GM19452 (cell line): ENCODE measurements around the gene DHX57.

Experiments used
- ATAC-seq: cut with Tn5 transposase; IDR thresholded peaks from one replicate; pipeline ENCODE4 v1.9.1; 2021; ENCODE audit not compliant: unreplicated experiment

The DHX57 gene, protein sequence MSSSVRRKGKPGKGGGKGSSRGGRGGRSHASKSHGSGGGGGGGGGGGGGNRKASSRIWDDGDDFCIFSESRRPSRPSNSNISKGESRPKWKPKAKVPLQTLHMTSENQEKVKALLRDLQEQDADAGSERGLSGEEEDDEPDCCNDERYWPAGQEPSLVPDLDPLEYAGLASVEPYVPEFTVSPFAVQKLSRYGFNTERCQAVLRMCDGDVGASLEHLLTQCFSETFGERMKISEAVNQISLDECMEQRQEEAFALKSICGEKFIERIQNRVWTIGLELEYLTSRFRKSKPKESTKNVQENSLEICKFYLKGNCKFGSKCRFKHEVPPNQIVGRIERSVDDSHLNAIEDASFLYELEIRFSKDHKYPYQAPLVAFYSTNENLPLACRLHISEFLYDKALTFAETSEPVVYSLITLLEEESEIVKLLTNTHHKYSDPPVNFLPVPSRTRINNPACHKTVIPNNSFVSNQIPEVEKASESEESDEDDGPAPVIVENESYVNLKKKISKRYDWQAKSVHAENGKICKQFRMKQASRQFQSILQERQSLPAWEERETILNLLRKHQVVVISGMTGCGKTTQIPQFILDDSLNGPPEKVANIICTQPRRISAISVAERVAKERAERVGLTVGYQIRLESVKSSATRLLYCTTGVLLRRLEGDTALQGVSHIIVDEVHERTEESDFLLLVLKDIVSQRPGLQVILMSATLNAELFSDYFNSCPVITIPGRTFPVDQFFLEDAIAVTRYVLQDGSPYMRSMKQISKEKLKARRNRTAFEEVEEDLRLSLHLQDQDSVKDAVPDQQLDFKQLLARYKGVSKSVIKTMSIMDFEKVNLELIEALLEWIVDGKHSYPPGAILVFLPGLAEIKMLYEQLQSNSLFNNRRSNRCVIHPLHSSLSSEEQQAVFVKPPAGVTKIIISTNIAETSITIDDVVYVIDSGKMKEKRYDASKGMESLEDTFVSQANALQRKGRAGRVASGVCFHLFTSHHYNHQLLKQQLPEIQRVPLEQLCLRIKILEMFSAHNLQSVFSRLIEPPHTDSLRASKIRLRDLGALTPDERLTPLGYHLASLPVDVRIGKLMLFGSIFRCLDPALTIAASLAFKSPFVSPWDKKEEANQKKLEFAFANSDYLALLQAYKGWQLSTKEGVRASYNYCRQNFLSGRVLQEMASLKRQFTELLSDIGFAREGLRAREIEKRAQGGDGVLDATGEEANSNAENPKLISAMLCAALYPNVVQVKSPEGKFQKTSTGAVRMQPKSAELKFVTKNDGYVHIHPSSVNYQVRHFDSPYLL (N-terminal part only)

DNA sequence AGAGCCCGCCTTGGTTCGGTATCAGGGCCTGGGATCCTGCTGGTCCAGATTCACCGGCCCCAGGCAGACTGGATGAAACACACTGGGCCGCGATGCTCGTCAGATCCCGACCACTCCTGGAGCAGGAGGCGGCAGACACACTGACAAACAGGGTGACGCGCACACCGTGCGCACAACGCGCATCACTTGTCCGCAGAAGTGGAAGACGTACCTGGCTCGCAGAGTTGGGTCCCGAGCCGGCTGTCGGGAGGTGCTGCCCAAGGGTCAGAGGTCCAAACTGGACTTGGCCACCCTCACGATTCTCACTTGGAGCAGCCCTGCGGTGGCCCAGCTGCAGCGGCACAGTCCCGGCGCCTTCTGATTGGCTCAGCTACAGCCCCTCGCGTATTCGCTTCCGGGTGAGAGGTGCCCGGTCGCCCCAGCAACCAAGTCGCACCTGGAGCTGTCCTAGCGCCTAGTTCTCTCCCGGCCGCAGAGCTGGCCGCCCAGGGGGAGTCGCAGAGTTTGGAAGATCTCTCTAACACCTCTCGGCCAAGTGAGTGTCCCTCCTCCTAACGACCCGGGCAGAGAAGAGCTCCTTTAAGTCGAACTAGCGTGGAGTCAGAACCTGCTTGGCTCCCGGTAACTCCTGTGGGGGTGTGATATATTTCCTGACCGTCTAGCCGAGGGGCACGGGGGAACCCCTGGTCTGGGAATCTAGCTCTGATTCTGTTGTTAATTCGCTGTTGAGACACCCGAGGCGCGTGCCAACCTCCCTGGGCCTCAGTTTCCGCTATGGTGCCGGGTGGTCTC, at the start of gene DHX57, which contains the start of gene MORN2:
DHX57 (minus strand) TSS at position 359 of the 792 bp plus-strand sequence. CDS start 7,529 bp downstream, outside the sequence.
MORN2 (plus strand) TSS at position 401 of the 792 bp plus-strand sequence.
- ATAC-seq = peak; percentile 100

DNA sequence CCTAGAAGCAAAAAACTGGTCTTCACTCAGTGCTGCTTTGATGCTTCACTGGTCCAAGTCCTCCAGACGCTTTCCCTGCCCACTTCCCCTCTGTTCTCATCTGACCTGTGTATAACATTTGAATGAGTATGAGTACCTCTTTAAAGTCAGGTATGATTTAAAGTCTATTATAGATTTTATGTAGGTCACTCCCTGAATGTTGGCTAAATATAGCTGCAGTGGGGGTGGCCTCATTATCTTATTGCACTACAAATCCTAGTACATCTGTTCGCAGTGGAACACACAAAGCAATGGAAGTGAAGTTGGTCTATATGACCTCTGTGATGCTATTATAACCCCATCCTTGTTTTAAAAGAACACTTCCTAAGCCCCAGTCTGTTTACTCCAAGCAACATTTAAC, 47.2 kb upstream of the DHX57 start:
- no peak for ATAC-seq

DNA sequence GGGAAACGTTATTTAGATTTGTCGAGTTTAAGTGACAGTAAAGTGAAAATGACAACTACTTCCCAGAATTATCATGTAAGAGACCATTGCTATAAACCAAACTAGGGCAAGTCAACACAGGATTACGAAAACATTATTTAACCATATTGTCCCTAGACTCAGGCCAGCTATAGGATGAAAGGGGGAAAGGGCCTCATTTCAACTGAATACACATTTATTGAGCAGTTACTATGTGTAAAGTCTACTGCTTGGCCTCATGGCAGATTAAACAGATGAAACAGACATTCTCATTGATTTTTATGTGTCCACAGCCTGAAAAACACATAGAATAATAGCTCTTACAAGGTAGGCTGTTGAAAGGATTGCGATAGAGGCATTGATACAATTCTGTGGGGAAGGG, 46.7 kb upstream of the DHX57 start:
- ATAC-seq = no peak

DNA sequence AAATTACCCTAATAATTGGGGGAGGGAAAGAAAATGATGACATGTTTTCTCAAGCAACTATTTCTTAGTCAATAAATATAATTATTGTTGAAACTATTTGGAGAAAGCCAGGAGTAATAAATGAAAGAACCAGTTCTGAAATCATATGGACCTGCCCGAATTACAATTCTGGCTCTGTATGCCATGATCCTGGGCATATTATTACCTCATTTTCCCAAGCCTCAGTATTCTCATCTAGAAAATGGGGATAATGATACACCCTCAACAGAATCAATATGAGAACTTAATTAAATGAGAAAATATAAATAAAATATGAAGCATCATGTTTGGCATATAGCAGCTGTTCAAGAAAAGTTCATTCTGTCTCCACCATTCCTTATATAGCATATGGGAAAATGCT, 36.9 kb upstream of the DHX57 start:
- ATAC-seq = no peak

DNA sequence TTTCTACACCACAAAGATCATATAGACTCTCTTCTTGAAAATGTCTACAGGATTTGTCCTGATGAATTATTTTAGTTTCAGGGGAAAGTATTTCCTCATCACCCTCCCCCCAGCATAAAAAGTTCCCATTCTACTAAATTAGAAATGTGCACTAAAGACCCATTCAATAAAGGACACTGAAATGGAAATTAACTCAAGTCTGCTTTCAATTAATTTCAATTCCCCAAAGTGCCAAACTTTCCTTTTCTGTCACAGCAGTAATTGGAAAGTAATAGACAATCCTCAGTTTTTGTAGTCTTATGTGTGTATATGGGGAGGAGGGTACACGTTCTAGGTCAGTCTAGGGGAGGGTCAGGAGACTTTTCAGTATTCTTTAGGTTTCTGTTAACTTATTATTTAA, 35.5 kb upstream of the DHX57 start:
- ATAC-seq = no peak

DNA sequence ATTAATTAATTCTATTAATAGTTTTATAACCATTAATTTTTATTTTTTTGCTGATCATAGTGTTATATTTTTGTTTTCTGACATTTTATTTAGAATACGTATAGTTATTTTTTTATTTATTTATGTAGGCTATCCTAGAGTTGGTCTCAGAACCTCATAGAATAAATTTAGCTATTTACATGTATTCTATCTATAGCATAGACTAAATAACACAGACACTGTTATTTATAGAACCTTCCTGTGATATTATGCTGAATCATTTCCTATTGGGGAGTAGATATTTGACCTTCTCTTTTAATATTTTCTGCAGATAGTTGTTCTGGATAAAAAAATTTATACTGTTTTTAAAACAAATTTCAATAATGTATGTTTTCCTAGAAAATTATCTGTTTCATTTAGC, 34.1 kb upstream of the DHX57 start:
- no peak for ATAC-seq

DNA sequence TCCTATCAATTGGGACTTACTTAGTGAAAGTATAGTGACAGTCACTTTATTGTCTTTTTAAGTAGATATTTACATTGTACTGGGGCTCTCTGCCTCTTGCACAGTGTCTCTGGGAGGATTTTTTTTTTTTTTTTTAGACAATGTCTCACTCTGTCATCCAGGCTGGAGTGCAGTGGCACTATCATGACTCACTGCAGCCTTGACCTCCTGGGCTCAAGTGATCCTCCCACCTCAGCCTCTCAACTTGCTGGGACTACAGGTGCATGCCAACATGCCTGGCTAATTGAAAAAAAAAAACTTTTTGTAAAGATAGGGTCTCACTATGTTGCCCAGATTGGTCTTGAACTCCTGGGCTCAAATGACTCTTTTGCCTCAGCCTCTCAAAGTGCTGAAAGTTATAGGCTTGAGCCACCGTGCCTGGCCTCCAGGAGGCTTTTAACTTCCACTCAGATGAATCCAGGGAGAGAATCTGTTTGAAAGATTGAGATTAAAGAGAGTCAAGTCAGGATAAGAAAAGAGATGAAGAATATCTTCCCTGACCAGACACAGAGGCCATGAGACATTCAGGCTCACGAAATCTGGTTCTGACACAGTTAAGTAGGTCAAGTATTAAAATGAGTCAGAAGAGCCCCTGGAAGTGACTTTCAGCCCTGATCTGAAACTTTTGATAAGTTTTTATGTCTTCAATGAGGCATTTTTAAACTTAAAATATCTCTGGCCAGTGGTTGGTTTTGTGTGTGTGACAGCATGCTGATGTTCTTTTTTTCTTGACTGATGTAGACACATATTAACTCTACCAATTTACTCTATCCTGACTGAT, 32.2 kb upstream of the DHX57 start:
- ATAC-seq = peak; percentile 94

DNA sequence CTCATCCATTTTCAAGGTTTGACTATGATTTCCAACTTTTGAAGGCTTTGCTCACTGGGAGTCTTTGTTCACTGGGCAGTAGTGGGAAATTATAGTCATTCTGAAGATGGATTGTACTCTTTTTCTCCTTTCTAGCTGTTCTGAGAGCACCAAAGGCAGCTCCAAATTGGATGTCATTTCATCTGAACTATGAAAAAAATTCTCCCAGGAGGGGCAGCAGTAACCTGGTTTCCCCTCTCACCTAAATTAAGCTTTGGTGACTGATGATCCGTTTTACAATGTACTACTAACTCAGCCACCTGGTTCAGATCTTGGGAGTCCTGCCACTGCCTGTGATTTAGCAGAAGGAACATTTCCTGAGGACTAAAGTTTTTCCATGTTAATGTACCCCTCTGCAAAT, 31.5 kb upstream of the DHX57 start:
- ATAC-seq = no peak

DNA sequence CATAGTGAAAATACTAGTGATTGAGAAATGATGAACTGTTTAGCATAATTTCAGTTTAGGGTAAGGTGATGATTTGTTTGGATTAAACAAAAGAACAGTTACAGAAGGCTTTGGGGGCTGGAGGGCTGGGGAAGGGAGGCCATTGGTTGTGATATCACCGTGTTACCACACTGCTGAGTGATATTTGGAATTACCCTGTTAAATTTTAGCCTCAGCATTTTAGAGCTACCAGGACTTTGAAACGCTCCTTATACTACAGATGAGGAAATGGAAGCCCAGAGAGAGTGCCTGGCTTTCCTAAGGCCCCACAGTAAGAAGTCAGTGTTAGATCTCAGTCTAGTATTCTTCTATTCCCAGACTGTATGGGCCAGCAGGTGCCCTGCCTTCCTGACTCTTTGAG, 29.5 kb upstream of the DHX57 start:
- ATAC-seq = no peak

DNA sequence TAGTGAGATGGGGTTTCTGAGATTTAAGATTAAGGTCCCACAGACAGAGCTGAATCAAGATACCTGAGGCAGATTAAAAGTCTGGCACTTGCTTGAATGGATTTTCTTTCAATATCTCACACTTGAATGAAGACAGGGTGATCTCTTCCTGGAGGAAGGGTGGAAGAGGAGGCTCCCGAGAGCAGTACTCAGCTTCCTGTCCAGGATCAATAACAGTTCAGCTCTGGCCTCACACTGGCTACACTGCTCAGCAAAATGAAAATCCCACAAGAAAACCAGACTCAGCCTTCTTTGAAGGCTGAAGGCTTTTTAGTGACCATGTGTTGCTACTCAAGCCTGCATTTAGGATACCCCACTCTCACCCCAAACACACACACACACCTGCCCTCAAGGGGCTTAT, 25.0 kb upstream of the DHX57 start:
- no peak for ATAC-seq

DNA sequence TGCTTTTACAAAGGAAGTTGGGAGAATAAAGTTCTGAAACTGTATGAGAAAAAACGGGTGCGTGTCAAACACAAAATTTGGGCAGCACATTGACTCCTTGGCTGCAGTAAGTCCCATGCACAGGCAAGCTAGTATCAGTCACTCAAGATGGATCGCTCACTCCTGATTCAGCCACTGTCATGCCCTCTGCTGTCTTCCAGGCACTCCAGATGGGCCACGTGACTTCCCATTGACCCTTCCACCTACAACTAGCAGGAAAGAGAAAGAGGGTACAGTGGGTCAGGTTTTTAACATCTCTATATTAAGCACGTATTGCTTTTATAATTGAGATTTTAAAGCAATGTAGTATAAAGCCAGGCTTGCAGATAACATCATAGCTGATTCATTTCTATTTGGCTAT, 22.5 kb upstream of the DHX57 start:
- ATAC-seq = no peak

DNA sequence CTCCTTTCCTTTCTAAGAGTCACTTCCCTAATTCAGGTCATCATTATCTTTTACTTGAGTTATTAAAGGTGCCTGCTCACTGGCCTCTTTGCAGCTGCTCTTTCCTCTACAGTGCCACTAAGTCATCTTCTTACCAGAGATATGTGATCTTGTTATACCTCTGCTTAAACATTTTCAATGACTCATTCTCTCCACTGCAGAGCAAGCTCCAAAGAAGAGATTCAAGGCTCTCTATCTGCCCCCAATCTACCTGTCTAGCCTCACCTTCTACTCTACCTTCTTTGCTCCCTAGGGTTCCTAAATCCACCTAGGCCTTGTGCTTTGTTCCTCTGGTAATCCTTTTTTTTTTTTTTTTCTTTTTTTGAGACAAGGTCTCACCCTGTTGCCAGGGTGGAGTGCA, 17.1 kb upstream of the DHX57 start:
- ATAC-seq = no peak

DNA sequence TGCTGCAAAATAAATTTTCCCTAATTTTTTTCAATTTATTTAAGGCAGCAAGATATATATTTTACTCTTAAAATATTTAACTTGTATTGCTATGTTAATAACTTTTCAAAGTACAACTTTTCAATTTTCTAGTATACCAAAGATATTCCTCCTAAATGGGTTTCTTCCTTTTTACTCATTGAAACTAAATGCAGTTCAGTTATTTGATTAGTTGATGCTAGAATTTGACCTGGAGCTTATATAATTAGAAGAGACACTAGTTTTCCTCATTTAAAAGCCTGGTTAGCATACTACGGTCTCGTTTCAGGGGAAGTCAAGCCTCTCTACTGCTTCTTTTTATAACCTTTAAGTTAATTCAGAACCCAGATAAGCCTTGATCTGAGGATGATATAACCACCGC, 13.8 kb upstream of the DHX57 start, which contains the start of gene ARHGEF33:
ARHGEF33 (plus strand) TSS at position 301 of the 400 bp plus-strand sequence. CDS start 29,573 bp downstream, outside the sequence.
- no peak for ATAC-seq

DNA sequence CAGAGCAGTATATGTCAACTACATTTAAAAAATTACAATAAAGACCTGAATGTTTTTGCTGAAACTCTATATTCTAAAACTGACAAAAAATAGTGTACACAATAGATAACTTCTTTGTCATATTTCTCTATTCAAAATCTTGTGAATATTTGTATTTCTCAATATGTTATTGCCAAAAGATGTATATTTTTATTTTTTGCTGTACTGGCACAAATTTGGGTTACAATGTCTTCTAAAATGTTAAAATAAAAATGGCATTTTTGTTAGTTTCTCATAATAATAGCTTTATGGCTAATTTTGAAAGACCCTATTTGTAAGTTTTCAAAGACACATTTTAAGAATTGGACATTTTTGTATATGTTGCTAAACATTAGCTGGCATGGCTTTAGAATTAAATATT, 13.3 kb upstream of the DHX57 start:
- no peak for ATAC-seq

DNA sequence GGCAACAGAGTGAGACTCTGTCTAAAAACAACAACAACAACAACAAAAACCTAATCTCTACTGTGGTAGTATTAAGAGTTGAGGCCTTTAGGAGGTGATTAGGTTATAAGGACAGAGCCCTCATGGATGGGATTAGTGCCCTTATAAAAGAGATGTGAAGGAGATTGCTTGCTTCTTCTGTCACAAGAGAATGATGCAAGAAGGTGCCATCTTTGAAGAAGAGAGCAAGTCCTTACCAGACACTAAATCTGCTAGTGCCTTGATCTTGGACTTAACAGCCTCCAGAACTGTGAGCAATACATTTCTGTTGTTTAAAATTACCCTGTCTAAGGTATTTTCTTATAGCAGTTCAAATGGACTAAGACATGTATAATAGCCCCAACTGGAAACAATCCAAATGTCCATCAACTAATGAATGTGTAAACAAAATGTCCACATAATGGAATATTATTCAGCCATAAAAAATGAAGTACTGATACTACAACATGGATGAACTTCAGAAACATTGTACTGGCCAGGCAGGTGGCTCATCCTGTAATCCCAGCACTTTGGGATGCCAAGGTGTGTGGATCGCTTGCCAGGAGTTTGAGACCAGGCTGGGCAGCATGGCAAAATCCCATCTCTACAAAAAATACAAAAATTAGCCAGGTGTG, 12.3 kb upstream of the DHX57 start:
- ATAC-seq = no peak

DNA sequence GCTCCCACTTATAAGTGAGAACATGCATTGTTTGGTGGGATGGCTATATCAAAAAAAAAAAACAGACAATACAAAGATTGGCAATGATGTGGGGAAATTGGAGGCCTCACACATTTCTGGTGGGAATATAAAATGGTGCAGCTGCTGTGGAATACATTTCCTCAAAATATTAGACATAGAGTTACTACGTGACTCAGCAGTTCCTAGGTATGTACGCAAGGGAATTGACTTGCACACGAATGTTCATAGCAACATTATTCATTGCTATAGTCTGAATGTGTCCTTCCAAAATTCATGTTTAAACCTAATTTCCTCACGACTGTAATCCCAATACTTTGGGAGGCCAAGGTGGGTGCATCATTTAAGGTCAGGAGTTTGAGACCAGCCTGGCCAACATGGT, 11.6 kb upstream of the DHX57 start:
- ATAC-seq = no peak

DNA sequence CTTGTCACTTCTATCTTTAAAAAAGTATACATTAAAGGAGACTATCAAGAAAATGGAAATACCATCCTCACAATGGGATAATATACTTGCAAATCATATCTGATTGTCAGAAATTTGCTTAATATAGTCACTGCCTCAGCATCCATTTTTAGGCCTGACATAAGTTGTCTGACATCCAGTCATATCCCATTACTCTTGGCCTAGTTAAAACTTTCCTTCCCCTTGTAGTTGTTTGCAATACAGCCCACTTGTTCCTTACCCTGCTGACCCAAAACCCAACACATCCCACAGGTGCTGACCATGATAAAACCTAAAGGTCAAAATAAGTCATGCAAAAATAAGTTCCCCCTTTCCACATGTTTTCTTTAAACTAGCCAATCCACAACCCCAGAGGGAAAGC, 10.3 kb upstream of the DHX57 start:
- ATAC-seq = no peak

DNA sequence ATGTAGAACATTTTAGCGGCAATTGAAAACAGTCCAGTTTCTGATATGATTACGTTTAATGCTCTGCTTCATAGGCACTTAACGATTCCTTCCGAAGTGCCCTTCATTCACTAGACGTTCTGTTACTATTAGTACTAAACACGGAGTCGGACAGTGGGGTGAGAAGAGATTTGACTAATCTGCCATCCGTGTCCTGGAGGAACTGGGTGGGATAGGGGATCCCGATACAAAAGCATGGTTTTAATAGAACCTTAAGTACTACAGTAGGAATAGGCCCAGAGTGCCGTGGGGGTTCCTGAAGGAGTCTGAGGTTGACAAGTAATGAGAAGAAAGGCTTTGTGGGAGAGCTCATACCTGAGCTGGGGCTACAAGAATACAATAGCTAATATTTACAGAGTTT, 673 bp upstream of the DHX57 start:
- no peak for ATAC-seq

DNA sequence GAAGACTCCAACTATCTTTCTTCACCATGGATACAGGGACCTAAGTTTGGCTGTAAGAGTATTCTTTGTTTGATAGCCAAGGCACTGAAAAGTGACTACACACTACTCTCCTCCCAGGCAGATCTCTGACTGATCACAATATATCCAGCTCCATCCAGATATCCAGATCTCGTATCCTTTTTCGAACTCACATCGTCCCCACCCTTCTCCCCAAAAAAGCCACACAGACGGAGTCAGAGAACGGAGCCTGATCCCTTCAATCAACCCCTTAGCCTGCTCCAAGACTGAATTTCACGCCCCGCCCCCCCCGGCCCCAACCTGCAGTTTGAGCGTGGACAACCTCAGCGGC, 533 bp downstream of the DHX57 start:
- no peak for ATAC-seq
